Stimulated activated CD8-positive, alpha-beta memory T cell treated with anti-CD3 and anti-CD28 coated beads, Interleukin-15, amount 100 ng/mL, for 4 hours (primary cell): ENCODE measurements around the gene GADD45GIP1.

Source experiments
- DNase-seq, 2 donors: peaks; one replicate each; pipeline ENCODE4 v3.0.0-alpha.2; 2020; ENCODE audit warnings: low read depth in 2 of 2

The GADD45GIP1 gene

GRCh38 chr19:12912571-12912970 lies 44.5 kb downstream of the GADD45GIP1 start:
- no peak for DNase-seq

DNA sequence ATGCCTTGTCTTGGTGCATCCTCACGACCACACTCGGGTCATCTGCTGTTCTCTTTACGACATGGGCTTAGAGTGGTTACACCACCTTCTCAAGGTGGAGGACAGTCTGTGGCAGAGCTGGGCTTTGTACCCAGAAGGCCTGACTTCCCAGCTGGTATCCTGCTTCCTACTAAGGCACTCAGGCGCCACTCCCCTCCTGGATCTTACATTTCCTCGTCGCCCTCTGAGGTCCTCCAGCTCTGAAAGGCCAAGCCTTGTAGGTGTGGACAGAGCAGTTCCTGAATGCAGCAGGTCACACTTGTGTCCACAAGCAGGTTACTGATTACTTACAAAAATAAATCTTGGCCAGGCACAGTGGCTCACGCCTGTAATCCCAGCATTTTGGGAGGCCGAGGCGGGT lies 49.9 kb downstream of the GADD45GIP1 start:
- DNase-seq = no peak
